ENCODE results near the gene AP3B1.
"Not testable (repeated sequence)": the region's sequence is repeated elsewhere in the genome, so short reads cannot be mapped to it uniquely, and the experiment has no call there.

AP3B1 gene

DNA sequence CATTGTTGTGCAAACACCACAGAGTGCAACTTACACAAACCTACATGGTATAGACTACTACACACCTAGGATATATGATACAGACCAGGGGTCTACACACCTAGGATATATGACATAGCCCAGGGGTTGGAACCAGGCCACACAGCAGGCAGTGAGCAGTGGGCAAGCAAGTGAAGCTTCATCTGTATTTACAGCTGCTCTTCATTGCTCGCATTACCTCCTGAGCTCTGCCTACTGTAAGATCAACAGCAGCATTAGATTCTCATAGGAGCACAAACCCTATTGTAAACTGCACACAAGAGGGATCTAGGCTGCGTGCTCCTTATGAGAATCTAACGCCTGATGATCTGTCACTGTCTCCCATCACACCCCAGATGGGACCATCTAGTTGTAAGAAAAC lies 56.6 kb downstream of the AP3B1 start:
- no peak for DNase-seq

DNA sequence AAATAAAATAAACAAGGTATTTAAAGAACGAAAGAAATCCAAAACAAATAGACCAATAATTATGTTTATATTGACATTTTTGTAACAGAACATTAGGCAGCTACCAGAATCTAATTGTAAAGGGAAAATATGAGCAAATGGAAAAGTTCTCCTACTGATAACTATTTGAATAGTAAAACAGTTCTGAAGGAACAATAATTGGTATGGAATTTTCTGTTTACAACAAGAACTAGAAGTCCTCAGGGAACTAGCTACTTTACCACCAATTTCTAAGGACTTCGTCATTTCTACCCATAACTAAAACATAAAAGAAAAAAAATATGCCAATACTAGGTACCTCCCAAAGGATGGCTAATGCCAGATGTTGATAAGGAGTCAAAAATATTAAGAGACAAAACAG lies 58.5 kb downstream of the AP3B1 start:
- no peak for DNase-seq

DNA sequence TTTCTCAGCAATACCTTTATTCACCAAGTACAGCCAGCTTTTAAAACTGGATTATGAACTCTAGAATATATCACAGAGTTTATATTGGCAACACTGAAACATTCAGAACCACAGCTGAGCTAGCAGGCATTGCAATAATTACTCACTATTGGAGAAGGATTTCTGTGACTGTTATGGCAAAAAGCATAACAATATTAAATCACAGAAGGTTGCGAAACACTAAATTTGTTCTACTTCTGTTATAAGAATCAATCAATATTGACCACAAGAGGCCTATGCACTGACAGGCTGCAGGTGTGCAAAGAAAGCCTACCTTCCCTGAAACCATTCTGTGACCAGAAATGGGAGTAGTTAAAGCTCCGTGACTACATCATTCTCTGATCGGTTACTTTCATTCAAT lies 59.2 kb downstream of the AP3B1 start:
- no peak for DNase-seq

DNA sequence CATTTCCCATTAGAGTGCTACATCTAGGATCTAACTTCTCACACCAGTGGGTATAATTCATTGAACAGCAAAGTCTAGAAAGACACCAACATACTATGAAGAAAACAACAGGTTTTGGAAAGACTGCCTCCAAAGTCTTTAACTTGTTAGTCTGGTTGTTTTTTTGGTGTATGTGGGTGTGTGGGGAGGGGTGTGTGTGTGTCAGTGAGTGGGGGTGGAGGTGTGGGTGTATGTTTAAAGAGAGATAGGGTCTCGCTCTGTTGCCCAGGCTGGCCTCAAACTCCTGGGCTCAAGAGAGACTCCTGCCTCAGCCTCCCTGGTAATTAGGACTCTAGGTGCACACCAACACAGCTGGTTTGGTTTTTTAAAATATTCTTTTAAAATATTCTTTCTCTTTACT lies 59.7 kb downstream of the AP3B1 start:
- no peak for DNase-seq

DNA sequence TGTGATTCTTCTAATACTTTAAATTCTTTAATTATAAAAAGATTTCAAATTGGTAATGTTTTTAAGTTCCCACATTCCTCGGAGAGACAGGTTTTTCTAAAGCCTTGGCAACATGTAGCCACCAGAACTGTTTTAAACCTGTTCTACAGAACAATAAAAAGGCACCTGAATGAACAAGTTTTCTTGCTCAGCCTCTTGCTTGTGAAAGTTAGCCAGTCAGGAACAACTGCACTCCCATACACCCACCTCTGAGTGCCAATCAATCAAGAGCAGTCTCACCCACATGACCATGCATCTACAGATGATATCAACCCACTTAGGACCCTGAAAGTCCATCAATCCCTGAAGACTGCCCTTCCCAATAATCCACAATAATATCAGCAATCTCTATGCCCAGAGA lies 62.3 kb downstream of the AP3B1 start:
- no peak for DNase-seq

DNA sequence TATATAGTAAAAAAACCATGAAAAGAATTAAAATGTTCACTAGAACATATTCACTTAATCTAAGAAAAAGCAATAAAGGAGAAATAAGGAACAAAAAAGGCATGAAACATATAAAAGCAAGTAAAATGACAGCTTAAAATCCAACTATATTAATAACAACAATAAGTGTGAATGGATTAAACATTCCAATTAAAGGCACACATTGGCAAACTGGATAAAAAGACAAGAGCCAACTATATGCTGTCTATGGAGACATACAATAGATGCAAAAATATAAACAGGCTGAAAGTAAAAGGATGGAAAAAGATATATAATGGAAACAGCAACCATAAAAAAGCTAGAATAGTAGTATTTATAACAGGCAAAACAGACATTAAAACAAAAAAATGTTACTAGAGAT lies 70.1 kb downstream of the AP3B1 start:
- DNase-seq: no peak

DNA sequence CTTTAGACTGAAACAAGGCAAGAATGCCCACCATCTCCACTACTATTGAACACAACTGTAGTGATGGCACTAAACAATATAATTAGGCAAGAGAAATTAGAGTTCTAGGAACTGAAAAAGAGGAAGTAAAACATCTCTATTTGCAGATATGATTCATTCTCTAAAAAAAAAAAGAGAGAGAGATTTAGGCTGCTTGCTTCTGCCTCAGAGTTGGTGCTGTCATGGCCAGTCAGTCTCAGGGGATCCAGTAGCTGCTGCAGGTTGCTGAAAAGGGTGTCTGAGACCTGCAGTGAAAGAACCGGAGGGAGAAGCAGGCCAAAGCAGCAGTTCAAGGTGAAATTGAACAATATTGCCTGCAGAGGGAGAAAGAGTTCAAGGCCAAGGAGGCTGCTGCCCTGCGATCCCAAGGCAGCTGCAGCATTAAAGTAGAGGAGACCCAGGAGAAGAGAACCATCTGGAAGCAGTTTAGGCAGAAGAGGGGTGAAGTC lies 72.5 kb downstream of the AP3B1 start:
- no peak for DNase-seq

DNA sequence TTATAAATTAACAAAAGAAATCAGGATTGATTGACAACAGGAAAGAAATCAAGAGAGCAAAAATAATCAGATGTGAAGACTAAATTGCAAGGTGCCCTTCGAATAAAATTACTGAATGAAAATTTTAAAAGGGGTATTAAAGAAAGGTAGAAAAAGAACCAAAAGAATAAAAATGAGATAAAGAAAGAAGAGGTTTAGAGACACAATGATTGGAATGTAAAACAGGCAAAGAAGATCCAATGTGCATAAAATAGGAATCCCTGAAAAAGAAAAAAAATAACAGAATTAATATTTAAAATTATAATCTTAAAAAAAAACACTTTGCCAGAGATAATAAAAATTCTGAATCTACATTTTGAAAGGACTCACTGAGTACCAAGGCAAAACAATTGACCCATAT lies 73.0 kb downstream of the AP3B1 start:
- no peak for DNase-seq

DNA sequence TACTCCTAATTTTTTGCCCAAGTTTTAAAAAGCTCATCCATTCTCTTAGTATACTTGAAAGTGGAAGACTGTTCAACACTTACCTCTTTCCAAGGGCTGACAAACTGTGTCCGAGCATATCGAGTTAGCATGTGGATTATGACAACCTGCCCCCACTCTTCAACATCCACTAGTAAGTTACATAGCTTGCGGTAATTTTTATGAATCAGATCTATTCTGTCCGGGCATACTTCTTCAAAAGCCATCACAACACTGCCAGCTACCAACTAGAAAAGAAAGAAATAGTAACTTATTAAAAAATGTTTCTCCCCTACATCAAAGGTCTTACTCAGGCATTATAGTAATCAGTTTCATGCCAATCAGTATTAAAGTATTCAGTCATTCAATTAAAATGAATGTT lies 78.5 kb downstream of the AP3B1 start:
- no peak for DNase-seq

DNA sequence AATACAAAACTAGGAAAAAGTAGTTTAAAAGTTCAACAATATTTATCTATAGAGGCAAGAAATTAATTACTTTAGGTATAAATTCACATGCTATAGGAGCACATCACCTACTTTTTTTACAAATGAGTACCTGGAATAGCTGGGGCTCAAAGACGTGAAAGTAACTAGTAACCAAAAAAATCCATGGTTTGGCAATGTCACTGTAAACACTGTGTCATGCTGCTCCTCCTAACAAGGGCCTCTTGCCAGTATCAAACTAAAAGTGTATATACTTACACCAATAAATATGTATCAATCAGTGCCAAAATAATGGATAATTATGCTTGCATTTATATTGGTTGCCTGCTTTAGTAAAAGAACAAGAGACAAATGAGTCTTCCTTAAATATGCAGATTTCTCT lies 78.9 kb downstream of the AP3B1 start:
- DNase-seq: no peak

DNA sequence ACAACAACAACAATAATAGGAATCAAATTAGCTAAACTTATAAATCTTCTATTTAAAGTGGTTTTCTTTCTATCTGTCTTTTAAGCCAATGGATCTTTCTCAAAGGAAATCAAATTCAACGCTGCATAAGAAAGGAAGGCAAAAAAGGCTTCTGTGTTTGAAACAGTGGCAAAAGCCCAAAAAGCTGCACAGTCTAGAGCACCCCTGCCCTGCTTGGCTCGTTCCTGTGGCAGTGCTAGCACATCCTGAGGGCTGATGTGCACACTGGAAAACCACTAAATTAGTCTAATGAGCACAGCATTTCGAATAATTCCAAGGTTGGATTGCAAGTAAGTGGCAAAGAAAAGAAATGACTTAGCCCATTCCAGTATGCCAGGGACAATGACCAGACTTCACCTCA lies 80.7 kb downstream of the AP3B1 start:
- no peak for DNase-seq

DNA sequence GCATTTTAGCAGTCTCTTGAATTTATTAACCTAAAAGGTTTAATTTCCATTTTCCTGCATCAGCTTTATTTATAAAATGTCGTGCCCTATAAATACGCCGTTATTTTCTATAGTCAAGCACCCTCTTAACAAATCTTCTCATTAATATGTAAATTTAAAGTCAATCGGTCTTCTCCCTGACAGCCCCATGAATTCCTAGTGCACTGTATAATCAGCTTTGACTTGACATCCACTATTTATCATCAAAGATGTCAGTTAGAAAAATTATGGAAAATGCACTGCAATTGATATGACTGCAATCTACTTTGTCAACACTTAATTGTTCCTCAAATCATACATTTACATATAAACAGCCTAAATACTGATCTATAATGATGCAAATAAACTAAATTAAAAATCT lies 83.4 kb downstream of the AP3B1 start:
- no peak for DNase-seq

DNA sequence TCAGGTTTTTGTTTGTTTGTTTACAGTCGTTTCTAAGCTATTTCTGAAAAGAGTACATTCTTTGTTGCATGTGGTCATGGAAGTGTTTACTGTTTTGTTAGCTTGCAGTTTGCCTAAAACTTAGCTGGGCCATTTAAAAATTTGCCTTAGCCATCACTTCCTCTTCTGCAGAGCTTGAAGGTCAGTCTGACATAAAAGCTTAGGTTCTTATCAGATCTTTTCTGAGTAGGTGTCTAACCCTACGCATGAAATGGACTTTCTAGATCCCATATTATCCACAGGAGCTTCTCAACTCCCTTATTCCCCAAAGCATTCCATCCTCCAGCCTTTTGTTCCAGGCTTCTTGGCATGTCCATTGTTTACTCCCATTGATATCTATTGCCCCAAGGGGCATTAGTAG lies 90.3 kb downstream of the AP3B1 start:
- DNase-seq: no peak

DNA sequence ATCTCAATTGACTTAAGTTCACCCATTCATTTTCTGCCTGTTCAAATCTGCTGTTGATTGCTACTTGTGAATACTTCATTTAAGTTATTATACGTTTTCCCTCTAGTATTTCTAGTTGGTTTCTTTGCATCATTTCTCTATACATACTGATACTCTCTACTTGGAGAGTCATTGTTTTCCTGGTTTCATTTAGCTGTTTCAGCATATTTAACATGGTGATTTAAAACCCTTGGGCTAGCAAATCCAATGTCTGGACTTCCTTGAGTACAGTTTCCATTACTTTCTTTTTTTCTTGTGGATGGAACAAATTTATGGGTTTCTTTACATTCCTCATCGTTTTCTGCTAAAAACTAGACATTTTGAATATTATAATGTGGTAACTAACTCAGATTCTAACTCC lies 90.7 kb downstream of the AP3B1 start:
- no peak for DNase-seq

DNA sequence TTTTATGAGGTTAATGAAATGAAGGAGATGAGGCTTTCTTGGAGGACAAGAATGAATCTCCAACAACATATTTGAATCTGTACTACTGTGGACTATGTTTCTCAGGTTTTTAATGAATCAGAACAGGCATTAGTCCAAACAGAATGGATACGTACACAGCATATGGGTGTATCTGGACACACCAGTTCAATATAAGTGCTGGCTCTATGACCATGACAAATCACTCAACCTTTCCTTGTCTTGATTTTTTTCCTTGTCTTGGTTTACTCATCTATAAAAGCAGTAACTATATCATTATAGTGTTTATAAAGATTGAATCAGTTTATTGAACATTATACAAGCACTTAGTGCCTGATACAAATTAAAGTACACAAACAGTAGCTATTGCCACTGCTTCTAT lies 104.1 kb downstream of the AP3B1 start:
- no peak for DNase-seq

DNA sequence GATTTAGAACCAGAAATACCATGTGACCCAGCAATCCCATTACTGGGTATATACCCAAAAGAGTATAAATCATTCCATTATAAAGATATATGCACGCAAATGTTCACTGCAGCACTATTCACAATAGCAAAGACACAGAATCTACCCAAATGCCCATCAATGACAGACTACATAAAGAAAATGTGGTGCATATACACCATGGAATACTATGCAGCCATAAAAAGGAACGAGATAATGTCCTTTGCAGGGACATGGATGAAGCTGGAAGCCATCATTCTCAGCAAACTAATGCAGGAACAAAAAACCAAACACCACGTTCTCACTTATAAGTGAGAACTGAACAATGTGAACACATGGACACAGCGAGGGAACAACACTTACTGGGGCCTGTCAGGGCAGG lies 105.8 kb downstream of the AP3B1 start:
- DNase-seq: not testable (repeated sequence)

DNA sequence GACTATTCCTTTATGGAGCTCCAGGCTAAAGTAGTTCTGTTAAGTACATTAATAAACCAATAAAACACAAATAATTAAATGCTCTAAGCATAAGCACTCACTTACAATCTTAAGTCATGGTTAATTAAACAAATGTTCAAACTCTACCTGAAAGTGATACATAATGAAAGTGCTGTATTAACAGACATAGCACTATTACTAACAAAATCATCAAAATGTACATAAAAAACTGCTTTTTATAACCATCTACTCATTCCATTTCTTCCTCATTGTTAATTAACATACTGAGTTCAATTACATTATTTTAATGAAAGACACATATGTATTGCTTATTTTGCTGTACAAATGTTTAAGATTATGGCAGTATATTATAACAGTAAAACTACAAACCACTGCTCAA lies 107.3 kb downstream of the AP3B1 start:
- DNase-seq: no peak

DNA sequence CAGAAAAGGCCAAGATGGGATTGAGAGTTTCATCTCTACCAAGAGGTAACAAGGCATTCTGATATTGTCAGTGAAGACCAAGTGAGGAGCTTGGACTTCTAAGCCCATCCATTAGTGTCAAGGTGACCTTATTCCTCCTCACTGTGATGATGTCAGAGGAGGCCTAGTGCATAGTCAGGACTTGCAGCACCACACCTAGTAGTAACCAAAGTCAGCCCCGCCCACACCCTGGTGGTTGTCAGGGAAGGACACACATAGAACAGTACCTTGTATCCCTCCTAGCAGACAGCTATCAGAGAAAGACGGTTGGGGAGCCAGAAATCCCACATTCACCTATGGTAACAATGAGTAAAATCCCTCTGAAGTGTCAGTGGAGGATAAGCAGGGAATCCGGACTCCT lies 111.7 kb downstream of the AP3B1 start:
- DNase-seq: no peak

DNA sequence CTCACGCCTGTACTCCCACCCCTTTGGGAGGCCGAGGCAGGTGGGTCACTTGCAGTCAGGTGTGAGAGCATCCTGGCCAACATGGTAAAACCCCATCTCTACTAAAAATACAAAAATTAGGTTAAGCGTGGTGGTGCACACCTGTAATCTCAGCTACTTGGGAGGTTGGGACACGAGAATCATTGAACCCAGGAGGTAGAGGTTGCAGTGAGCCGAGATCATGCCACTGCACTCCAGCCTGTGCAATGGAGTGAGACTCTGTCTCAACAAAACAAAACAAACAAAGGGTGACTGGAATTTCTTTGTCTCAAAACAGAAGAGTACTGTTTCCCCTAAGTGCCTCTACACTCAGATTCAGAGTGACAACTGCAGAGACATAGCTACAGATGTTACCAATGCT lies 116.1 kb downstream of the AP3B1 start:
- DNase-seq: no peak

DNA sequence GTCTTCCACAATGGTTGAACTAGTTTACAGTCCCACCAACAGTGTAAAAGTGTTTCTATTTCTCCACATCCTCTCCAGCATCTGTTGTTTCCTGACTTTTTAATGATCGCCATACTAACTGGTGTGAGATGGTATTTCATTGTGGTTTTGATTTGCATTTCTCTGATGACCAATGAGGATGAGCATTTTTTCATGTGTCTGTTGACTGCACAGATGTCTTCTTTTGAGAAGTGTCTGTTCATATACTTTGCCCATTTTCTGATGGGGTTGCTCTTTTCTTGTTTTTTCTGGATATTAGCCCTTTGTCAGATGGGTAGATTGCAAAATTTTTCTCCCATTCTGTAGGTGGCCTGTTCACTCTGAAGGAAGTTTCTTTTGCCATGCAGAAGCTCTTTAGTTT lies 124.2 kb downstream of the AP3B1 start:
- DNase-seq: not testable (repeated sequence)

DNA sequence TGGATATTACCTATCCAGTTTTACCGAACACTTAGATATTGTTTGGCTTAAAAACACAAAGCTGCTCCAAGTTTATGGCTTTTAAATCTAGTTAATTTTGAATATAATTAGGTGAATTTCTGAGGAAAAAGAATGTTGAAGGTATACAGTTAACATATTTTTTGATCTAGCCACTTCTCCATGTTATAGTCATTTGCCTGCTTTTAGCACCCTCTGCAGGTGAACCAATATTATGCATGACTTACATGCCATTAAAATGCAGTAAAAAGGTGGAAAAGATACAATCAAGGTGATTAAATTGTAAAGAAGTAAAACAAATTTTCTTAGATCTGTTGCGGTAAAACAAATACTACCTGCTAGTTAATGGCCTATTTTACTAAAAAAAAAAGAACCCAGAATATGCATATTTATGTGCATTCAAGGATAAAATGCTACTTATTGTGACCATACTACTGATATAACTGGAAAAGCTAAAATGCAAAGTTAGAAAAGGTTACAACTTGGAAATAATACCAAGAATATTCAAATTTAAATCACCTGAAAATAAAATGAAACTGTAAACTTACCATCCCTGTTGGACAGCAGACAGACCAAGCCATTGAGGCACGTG lies 132.1 kb downstream of the AP3B1 start:
- no peak for DNase-seq

DNA sequence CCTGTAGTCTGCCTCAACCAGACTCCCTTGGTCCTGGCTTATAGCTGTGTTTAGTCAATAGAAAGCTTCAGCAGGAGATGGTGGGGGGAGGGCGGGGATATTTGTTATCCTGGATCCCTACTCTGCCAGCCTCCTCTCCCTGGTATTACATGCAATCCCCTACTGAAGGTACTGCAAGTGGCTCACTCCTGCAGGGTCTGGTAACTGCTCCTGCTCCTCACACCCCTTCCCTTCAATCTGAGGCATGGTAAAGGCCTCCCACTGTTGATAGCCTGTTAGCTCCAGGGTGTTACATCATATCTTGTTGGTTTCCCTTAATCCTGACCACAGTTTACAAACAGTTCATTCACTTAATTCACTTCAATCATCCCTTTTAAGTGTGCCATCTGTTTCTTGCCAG lies 137.5 kb downstream of the AP3B1 start:
- DNase-seq: no peak

DNA sequence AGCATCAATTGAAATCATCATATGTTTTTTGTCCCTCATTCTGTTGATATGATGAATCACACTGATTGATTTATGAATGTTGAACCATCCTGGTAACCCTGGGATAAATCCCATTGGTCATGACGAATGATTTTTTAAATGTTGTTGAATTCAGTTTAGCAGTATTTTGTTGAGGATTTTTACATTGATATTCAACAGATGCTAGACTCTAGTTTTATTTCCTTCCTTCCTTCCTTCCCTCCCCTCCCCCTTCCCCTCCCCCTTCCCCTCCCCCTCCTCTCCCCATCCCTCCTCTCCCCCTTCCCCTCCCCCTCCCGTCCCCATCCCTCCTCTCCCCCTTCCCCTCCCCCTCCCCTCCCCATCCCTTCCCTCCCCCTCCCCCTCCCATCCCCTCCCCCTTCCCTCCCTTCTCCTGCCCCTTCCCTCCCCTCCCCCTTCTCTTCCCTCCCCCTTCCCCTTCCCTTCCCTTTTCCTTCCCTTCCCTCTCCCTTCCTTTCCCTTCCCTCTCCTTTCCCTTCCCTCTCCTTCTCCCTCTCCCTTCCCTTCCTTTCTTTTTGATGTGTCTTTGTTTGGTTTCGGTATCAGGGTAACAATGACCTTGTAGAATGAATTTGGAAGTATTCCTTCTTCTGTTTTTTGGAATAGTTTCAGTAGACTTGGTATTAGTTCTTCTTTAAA lies 142.8 kb downstream of the AP3B1 start:
- no peak for DNase-seq

DNA sequence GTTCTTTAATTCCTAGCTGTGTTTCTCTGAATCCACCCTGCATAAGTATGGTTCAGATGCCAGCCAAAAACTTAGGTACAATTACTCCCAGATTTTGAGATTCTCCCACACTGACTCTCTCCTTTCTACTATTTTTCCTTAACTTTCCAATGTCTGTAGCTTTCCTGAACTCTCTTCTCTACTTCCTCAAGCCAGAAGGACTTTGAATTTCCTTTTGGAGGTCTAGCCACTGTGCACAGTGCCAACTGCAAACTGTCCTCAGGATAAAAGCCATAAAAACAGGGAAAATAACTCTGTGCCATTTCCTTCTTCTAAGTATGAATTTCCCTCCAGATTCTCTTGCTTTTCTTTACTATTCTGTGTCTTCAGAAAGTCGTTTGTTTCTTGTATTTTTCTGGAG lies 157.2 kb downstream of the AP3B1 start:
- DNase-seq: no peak

DNA sequence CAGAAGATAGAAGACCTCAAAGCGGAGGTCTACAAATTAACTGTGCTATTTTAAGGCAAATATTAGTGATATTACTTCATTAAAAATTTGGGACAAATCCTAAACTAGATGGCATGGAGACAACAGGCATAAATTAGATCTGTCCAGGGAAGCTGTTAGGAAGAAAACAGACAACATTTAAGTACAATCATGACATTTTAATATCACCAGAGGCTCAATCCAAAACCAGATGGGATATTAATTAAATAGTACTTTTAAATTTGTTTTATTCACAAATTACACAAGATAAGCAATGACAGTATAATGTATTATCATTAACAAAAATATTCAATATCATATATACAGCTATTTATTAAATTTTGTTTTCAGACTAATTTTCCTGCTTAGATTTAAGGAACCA lies 161.1 kb downstream of the AP3B1 start:
- no peak for DNase-seq

All from stimulated activated naive CD4-positive, alpha-beta T cell treated with Interleukin-2 at 50 U/mL for 16 hours (primary cell).